HepG2 (cell line): ENCODE data around the gene C13orf42. TPM values are rescaled to one million over a fixed set of nuclear protein-coding genes. Genes with fewer than 3 reads are reported as not detected.
A peak's percentile ranks its signal among the peaks of the same experiment; 100 is the strongest.

ENCODE experiments used
- CAMTA2 ChIP-seq: sonication (generic); formaldehyde crosslinking; IDR thresholded peaks from 2 replicates; pipeline ENCODE4 v1.4.0; 2020; ENCODE audit warnings: mild to moderate bottlenecking, missing genetic modification reagents, borderline replicate concordance
- CEBPG ChIP-seq: IDR thresholded peaks from 2 replicates; pipeline ENCODE4 v1.6.1; 2016
- FOSL2 ChIP-seq: sonication (generic); formaldehyde crosslinking; IDR thresholded peaks from 2 replicates; pipeline ENCODE4 v1.4.0; 2020; ENCODE audit warnings: missing genetic modification reagents
- FOXJ3 ChIP-seq: sonication (generic); formaldehyde crosslinking; IDR thresholded peaks from 2 replicates; pipeline ENCODE4 v1.4.0; 2020; ENCODE audit warnings: missing genetic modification reagents, mild to moderate bottlenecking, borderline replicate concordance
- HMG20A ChIP-seq: IDR thresholded peaks from 2 replicates; pipeline ENCODE4 v1.6.1; 2016; ENCODE audit warnings: borderline replicate concordance
- HNRNPUL1 ChIP-seq: fragments of 200-400 bp; formaldehyde crosslinking; IDR thresholded peaks from 2 replicates; pipeline ENCODE4 v1.6.1; 2017; ENCODE audit warnings: low read depth, mild to moderate bottlenecking, low read length, moderate library complexity
- HOXD1 ChIP-seq: sonication (generic); formaldehyde crosslinking; IDR thresholded peaks from 2 replicates; pipeline ENCODE4 v1.5.0; 2020; ENCODE audit warnings: missing genetic modification reagents
- POLR2G ChIP-seq: fragments of 200-400 bp; formaldehyde crosslinking; IDR thresholded peaks from 2 replicates; pipeline ENCODE4 v1.6.1; 2018; ENCODE audit warnings: mild to moderate bottlenecking, low read depth, low read length, moderate library complexity
- RXRB ChIP-seq: IDR thresholded peaks from 2 replicates; pipeline ENCODE4 v1.6.1; 2016; ENCODE audit warnings: borderline replicate concordance, missing genetic modification reagents, missing compliant biosample characterization
- SOX5 ChIP-seq: IDR thresholded peaks from 2 replicates; pipeline ENCODE4 v1.6.1; 2016; ENCODE audit warnings: borderline replicate concordance
- TARDBP ChIP-seq: sonication (generic); formaldehyde crosslinking; IDR thresholded peaks from 2 replicates; pipeline ENCODE4 v1.8.0; 2022; ENCODE audit warnings: mild to moderate bottlenecking, missing genetic modification reagents
- TCF7L2 ChIP-seq: IDR thresholded peaks from 2 replicates; pipeline ENCODE4 v1.6.1; 2011; ENCODE audit warnings: mild to moderate bottlenecking, low read depth, low read length, moderate library complexity
- ZBTB7B ChIP-seq: sonication (generic); formaldehyde crosslinking; IDR thresholded peaks from 2 replicates; pipeline ENCODE4 v1.4.0; 2020; ENCODE audit warnings: missing genetic modification reagents
- ZNF205 ChIP-seq: IDR thresholded peaks from 2 replicates; pipeline ENCODE4 v1.6.1; 2018; ENCODE audit warnings: missing biosample characterization, missing genetic modification reagents
- ZNF30 ChIP-seq: sonication (generic); formaldehyde crosslinking; IDR thresholded peaks from 2 replicates; pipeline ENCODE4 v1.5.0; 2020; ENCODE audit warnings: mild to moderate bottlenecking, missing genetic modification reagents
- ZNF7 ChIP-seq: IDR thresholded peaks from 2 replicates; pipeline ENCODE4 v1.6.1; 2016; ENCODE audit warnings: missing biosample characterization, missing genetic modification reagents
- polyA plus RNA-seq, 8 experiments: library from polyadenylated mRNA; depleted of rRNA in 3 of 8; stranded (reverse) in 7 of 8; unstranded in 1 of 8; fragments of >200 nt; fragmentation: Illumina TruSeq in 4 of 8; extraction: Trizol in 4 of 8; gene quantifications; 2 replicates each; pipeline versions ENCODE4 v1.2.1 to v1.2.3, GENCODE V29; 2011 to 2016; ENCODE audit warnings: low read depth in 4 of 8, missing spikeins in 1 of 8, mixed read lengths in 1 of 8; ENCODE audit not compliant: insufficient read depth in 1 of 8
- total RNA-seq, 5 experiments: library from RNA; depleted of rRNA; stranded (reverse); fragments of >200 nt; fragmentation: Illumina TruSeq; extraction: Trizol; gene quantifications; 2 replicates each; pipeline ENCODE4 v1.2.3, GENCODE V29; 2016; ENCODE audit warnings: low read depth in 1 of 5
- TF ChIP-seq, protein P1 (sequence below): IDR thresholded peaks from 2 replicates; pipeline ENCODE4 v1.6.1; 2016; ENCODE audit warnings: low read depth
- TF ChIP-seq, protein P2 (sequence below): IDR thresholded peaks from 2 replicates; pipeline ENCODE4 v1.6.1; 2016; ENCODE audit warnings: mild to moderate bottlenecking
- TF ChIP-seq, protein P3 (sequence below): IDR thresholded peaks from 2 replicates; pipeline ENCODE4 v1.6.1; 2012; ENCODE audit warnings: inconsistent platforms
- TF ChIP-seq, protein P4 (sequence below): sonication (generic); formaldehyde crosslinking; IDR thresholded peaks from 2 replicates; pipeline ENCODE4 v1.4.0; 2020; ENCODE audit warnings: missing genetic modification reagents, borderline replicate concordance
- TF ChIP-seq, protein P5 (sequence below): IDR thresholded peaks from 2 replicates; pipeline ENCODE4 v1.6.1; 2016; ENCODE audit warnings: missing genetic modification reagents, missing compliant biosample characterization
- TF ChIP-seq, protein P6 (sequence below): sonication (generic); formaldehyde crosslinking; IDR thresholded peaks from 2 replicates; pipeline ENCODE4 v1.4.0; 2020; ENCODE audit warnings: missing genetic modification reagents, mild to moderate bottlenecking, borderline replicate concordance
- TF ChIP-seq, protein P7 (sequence below): IDR thresholded peaks from 2 replicates; pipeline ENCODE4 v1.6.1; 2016

Gene C13orf42
- total and polyA plus RNA-seq, 2 of the 13 experiments (the other 11 are each of a cell fraction or from before 2014, with no cell fraction given) = not detected

DNA sequence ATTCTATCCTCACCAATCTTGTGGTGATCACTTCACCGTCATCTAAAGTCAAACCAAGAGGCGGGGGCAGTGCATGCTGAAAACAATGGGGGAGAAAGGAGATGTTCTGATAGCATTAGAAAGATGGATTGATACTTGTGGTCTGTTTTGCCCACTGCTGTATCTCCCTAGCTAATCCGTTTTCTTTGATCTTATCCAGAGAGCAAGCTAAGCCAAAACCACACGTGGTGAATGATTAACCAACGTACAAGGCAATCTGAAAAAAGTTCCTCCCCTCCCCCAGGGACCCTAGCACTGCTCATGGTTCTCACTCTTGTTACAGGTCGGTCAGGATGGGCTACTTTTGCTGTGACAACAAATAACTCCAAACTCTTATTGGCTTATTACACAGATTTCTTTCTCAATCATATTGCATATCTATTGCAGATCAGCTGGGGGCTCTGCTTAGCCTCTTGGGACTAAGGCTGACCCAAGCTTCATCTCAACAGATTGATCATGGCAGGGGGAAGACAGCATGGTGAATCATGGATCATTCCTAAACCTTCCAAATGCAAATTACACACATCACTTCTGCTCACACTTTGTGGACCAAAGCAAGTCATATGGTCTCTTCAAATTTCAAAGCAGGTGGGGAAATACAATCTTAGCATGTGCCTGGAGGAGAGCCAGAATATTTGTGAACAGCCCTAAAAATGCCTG, 11.9 kb upstream of the C13orf42 start (continued):
- TF ChIP-seq, protein P1, sequence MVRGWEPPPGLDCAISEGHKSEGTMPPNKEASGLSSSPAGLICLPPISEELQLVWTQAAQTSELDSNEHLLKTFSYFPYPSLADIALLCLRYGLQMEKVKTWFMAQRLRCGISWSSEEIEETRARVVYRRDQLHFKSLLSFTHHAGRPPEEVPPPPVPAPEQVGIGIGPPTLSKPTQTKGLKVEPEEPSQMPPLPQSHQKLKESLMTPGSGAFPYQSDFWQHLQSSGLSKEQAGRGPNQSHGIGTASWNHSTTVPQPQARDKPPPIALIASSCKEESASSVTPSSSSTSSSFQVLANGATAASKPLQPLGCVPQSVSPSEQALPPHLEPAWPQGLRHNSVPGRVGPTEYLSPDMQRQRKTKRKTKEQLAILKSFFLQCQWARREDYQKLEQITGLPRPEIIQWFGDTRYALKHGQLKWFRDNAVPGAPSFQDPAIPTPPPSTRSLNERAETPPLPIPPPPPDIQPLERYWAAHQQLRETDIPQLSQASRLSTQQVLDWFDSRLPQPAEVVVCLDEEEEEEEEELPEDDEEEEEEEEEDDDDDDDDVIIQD (CRISPR knock-in tag) = peak; percentile 54; the same call in 1 of the 2 replicates
- TF ChIP-seq CEBPG (CRISPR knock-in tag) = peak; percentile 36; the same call in 1 of the 2 replicates
- TF ChIP-seq HOXD1 = peak; percentile 98
- TF ChIP-seq ZNF30 = no peak
- TF ChIP-seq HNRNPUL1 = peak; percentile 95
- TF ChIP-seq RXRB (CRISPR knock-in tag) = peak; percentile 38; the same call in 1 of the 2 replicates
- TF ChIP-seq FOSL2 (CRISPR knock-in tag) = peak; percentile 46
- TF ChIP-seq, protein P2, sequence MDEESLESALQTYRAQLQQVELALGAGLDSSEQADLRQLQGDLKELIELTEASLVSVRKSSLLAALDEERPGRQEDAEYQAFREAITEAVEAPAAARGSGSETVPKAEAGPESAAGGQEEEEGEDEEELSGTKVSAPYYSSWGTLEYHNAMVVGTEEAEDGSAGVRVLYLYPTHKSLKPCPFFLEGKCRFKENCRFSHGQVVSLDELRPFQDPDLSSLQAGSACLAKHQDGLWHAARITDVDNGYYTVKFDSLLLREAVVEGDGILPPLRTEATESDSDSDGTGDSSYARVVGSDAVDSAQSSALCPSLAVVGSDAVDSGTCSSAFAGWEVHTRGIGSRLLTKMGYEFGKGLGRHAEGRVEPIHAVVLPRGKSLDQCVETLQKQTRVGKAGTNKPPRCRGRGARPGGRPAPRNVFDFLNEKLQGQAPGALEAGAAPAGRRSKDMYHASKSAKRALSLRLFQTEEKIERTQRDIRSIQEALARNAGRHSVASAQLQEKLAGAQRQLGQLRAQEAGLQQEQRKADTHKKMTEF (CRISPR knock-in tag) = peak; percentile 66
- peak; percentile 51; the same call in 1 of the 2 replicates for TF ChIP-seq ZBTB7B (CRISPR knock-in tag)
- no peak for TF ChIP-seq CAMTA2 (CRISPR knock-in tag)
- TF ChIP-seq, protein P3, sequence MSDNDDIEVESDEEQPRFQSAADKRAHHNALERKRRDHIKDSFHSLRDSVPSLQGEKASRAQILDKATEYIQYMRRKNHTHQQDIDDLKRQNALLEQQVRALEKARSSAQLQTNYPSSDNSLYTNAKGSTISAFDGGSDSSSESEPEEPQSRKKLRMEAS = peak; percentile 45; the same call in 1 of the 2 replicates
- TF ChIP-seq, protein P4, sequence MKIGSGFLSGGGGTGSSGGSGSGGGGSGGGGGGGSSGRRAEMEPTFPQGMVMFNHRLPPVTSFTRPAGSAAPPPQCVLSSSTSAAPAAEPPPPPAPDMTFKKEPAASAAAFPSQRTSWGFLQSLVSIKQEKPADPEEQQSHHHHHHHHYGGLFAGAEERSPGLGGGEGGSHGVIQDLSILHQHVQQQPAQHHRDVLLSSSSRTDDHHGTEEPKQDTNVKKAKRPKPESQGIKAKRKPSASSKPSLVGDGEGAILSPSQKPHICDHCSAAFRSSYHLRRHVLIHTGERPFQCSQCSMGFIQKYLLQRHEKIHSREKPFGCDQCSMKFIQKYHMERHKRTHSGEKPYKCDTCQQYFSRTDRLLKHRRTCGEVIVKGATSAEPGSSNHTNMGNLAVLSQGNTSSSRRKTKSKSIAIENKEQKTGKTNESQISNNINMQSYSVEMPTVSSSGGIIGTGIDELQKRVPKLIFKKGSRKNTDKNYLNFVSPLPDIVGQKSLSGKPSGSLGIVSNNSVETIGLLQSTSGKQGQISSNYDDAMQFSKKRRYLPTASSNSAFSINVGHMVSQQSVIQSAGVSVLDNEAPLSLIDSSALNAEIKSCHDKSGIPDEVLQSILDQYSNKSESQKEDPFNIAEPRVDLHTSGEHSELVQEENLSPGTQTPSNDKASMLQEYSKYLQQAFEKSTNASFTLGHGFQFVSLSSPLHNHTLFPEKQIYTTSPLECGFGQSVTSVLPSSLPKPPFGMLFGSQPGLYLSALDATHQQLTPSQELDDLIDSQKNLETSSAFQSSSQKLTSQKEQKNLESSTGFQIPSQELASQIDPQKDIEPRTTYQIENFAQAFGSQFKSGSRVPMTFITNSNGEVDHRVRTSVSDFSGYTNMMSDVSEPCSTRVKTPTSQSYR (CRISPR knock-in tag) = peak; percentile 92
- TF ChIP-seq, protein P5, sequence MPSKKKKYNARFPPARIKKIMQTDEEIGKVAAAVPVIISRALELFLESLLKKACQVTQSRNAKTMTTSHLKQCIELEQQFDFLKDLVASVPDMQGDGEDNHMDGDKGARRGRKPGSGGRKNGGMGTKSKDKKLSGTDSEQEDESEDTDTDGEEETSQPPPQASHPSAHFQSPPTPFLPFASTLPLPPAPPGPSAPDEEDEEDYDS (CRISPR knock-in tag) = 0 out of 2 replicates have a peak, but pooled peaks have one; percentile 31
- 0 out of 2 replicates have a peak, but pooled peaks have one; percentile 25 for TF ChIP-seq ZNF205
- TF ChIP-seq ZNF7 (CRISPR knock-in tag) = no peak
- peak; percentile 56; the same call in 1 of the 2 replicates for TF ChIP-seq FOXJ3 (CRISPR knock-in tag)
- TF ChIP-seq POLR2G = no peak
- peak; percentile 52; the same call in 1 of the 2 replicates for TF ChIP-seq TARDBP (CRISPR knock-in tag)
- TF ChIP-seq, protein P6, sequence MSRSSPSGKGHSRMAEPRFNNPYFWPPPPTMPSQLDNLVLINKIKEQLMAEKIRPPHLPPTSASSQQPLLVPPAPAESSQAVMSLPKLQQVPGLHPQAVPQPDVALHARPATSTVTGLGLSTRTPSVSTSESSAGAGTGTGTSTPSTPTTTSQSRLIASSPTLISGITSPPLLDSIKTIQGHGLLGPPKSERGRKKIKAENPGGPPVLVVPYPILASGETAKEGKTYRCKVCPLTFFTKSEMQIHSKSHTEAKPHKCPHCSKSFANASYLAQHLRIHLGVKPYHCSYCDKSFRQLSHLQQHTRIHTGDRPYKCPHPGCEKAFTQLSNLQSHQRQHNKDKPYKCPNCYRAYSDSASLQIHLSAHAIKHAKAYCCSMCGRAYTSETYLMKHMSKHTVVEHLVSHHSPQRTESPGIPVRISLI (CRISPR knock-in tag) = peak; percentile 70
- TF ChIP-seq HMG20A (CRISPR knock-in tag) = peak; percentile 84
- TF ChIP-seq, protein P7, sequence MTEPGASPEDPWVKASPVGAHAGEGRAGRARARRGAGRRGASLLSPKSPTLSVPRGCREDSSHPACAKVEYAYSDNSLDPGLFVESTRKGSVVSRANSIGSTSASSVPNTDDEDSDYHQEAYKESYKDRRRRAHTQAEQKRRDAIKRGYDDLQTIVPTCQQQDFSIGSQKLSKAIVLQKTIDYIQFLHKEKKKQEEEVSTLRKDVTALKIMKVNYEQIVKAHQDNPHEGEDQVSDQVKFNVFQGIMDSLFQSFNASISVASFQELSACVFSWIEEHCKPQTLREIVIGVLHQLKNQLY (CRISPR knock-in tag) = no peak
- peak; percentile 94 for TF ChIP-seq SOX5 (CRISPR knock-in tag)
- peak; percentile 82 for TF ChIP-seq TCF7L2
